ENCODE measurements around the gene WDFY2.

GRCh38 chr13:51637852-51638215 lies 53.6 kb downstream of the WDFY2 start:
- TF ChIP-seq, protein P1, sequence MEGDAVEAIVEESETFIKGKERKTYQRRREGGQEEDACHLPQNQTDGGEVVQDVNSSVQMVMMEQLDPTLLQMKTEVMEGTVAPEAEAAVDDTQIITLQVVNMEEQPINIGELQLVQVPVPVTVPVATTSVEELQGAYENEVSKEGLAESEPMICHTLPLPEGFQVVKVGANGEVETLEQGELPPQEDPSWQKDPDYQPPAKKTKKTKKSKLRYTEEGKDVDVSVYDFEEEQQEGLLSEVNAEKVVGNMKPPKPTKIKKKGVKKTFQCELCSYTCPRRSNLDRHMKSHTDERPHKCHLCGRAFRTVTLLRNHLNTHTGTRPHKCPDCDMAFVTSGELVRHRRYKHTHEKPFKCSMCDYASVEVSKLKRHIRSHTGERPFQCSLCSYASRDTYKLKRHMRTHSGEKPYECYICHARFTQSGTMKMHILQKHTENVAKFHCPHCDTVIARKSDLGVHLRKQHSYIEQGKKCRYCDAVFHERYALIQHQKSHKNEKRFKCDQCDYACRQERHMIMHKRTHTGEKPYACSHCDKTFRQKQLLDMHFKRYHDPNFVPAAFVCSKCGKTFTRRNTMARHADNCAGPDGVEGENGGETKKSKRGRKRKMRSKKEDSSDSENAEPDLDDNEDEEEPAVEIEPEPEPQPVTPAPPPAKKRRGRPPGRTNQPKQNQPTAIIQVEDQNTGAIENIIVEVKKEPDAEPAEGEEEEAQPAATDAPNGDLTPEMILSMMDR (conservative IDR thresholded peaks at IDR 0.05; ENCODE audit: low read length): no peak
- no peak for TF ChIP-seq EZH2phosphoT487 (IDR thresholded peaks at IDR 0.05; ENCODE audit: borderline replicate concordance)
